Measurements from ENCODE around the gene KRTCAP2.

Gene KRTCAP2

DNA sequence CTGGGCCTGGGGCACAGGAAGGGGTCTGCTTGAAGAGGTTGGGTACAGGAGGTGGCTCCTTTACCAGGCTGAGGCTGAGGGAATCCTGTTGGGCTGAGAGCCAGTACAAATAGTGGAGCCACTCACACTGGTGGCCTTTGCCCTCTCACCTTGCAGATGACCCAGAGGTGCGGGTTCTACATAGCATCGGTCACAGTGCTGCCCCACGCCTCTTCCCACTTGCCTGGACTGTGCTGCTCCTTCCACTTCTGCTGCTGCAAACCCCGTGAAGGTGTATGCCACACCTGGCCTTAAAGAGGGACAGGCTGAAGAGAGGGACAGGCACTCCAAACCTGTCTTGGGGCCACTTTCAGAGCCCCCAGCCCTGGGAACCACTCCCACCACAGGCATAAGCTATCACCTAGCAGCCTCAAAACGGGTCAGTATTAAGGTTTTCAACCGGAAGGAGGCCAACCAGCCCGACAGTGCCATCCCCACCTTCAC is 39.3 kb downstream of the KRTCAP2 start:
- TF ChIP-seq, protein P1, sequence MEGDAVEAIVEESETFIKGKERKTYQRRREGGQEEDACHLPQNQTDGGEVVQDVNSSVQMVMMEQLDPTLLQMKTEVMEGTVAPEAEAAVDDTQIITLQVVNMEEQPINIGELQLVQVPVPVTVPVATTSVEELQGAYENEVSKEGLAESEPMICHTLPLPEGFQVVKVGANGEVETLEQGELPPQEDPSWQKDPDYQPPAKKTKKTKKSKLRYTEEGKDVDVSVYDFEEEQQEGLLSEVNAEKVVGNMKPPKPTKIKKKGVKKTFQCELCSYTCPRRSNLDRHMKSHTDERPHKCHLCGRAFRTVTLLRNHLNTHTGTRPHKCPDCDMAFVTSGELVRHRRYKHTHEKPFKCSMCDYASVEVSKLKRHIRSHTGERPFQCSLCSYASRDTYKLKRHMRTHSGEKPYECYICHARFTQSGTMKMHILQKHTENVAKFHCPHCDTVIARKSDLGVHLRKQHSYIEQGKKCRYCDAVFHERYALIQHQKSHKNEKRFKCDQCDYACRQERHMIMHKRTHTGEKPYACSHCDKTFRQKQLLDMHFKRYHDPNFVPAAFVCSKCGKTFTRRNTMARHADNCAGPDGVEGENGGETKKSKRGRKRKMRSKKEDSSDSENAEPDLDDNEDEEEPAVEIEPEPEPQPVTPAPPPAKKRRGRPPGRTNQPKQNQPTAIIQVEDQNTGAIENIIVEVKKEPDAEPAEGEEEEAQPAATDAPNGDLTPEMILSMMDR (IDR thresholded peaks at IDR 0.05) = no peak

DNA sequence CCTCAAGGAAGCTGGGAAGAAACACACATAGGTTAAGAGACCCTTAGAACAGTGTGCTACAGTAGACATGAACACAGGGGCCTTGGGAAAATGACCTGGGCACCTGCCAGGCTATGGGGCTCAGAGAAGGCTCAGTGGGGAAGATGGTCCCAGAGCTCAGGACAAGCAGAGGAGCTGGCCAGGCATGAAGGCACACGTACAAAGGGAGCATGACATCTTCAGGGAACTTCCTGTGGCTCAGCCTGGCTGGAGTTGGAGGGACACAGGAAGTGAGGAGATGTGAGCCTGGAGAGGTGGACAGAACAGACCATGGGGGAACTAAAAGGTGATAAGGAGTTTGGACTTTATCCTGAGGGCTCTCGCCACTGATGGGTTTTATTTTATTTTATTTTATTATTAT is 41.2 kb downstream of the KRTCAP2 start:
- TF ChIP-seq, protein P1 (IDR thresholded peaks at IDR 0.05) = no peak

DNA sequence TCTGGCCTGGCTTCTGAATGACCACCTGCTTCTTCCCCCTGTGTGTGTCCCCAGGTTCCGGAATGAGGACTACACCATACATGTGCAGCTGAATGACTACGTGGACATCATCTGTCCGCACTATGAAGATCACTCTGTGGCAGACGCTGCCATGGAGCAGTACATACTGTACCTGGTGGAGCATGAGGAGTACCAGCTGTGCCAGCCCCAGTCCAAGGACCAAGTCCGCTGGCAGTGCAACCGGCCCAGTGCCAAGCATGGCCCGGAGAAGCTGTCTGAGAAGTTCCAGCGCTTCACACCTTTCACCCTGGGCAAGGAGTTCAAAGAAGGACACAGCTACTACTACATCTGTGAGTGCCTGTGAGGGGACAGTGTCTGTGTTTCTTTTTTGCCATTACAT is 41.8 kb downstream of the KRTCAP2 start:
- TF ChIP-seq, protein P1 (IDR thresholded peaks at IDR 0.05) = no peak

DNA sequence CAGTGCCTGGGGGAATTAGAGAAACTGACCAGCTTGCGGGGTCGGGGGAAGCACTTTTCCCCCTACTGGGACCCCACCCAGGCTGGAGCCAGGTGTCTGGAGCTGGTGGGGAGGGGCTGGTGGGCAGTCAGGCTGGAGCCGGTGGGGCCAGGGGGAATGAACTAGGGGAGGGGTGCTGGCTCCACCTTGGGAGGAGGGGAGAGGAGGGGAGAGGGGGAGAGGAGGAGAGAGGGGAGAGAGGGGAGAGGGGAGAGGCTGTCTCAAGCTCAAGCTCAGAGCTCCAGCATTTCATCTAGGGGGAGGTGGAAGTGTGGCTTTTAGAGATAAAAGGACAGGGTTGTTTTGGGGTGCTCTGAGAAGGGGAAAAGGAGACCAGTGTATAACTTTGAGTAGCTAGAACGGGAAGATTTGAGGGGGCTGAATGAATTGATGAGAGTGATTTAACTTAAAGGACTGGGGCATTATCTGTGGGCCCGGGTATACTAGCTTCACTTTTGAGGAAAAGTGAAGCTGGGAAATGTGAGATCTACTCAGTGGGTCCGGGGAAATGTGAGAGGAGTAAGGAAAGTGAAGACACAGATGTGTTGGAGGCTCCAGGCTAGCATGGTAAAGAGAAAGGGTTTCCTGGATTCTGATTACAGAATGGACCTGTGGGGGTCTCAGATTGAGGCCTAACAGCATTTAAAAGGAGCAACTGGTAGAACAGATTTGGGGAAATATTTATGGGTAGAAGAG is 42.7 kb downstream of the KRTCAP2 start:
- TF ChIP-seq, protein P1 (IDR thresholded peaks at IDR 0.05) = no peak

DNA sequence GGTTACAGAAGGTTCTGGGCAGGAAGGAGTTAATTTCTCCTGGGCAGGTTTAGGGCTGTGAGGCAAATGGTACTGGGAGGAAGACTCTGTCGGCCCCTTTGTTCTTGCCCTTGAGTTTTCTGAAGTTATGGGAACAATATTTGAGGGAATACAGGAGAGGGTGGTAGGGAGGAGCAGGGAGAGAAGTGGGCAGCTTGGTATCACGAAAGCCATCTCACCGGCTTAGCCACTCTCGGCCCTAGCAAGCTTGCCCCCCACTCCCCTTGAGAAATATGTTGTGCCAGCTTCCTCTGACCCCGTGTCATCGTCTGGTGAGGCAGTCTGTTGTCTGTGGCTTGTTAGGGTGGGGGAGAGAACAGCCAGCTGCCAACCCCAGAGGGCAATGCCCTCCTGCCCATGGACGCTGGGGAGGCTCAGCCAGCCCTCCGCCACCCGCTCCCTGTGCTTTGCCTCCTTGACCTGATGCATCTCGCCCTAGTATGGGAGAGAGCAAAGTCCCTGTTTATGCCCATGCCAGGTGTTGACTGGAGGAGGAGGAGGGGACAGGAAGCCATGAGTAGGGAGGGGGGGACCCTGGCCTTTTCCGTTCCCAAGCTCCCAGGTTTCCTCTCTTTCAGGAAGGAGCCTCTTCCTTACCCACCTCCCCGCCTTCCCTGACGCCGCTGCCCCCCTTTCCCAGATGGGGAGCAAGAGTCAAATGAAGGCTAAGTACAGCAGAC is 44.2 kb downstream of the KRTCAP2 start:
- TF ChIP-seq, protein P1 (IDR thresholded peaks at IDR 0.05) = no peak

DNA sequence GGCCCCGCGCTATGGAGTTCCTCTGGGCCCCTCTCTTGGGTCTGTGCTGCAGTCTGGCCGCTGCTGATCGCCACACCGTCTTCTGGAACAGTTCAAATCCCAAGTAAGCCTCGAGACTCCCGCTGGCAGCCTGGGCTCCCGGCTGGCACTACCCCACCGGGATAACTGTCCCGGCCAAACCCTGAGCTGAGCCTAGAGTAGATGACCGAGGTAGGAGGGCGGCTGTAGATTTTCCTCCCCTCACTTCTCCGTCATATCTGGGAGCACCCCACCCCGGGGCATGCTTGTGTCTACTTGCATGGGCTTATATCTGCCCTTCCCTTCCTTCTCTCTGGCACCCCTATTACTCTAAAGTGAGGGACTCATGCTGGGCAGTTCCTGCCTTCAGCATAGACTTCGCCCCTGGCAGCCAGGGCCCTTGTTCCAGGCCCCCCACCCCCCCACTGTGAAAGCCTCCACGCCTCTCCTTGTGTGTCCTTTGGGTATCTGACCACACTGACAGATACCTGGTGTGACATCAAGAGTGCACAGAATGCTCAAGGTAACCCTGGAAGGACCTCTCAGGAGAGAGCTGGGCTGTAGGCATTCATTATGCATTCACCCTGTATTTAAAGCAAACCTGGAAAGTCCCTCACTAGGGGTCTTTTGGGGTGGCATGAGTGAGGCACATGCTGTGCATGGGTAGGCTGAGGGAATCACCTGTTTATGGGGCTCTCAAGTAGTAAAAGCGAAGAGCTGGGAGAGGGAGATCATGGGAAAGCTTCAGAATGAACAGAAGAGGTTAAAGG is 44.9 kb downstream of the KRTCAP2 start:
- TF ChIP-seq, protein P1 (IDR thresholded peaks at IDR 0.05) = no peak

Measured in LNCAP (cell line).